ENCODE results near the gene SEMA6B.

GRCh38 chr19:4583961-4584669, 24.6 kb upstream of the SEMA6B start:
- TF ChIP-seq CTCF (IDR thresholded peaks at IDR 0.05) (no peak), POLR2A (IDR thresholded peaks at IDR 0.05) (no peak)

Measured in heart left ventricle (tissue), 13 donors.